ENCODE measurements around the gene CCDC27. TPM values are rescaled to one million over a fixed set of nuclear protein-coding genes. Genes with fewer than 3 reads are reported as not detected.

Gene CCDC27
- total RNA-seq, 1 experiment from 2014 or later, result 0.13 TPM

GRCh38 chr1:3703786-3704371, 48.4 kb upstream of the CCDC27 start:
- H3K9me3 Mint-ChIP-seq, result no peaks in the 10 kb centered on the region

More at GRCh38 chr1:3703786-3704371, 48.4 kb upstream of the CCDC27 start:
- Mint-ChIP-seq H3K4me3 (no peak overlapping the region), H3K27ac (peak overlapping the region; percentile 36; the same call in 1 of the 2 replicates), H3K36me3 (no peaks in the 10 kb centered on the region), H3K27me3 (ENCODE audit: low read depth) (peaks cover 4% of the 10 kb centered on the region), H3K4me1 (peaks cover 11% of the 10 kb centered on the region)
- ATAC-seq (no peak), DNase-seq (ENCODE audit: low spot score) (no peak)
- POLR2A ChIA-PET, result interaction anchor here (0.6 kb wide), 1 partner anchor 12 kb away, joined by 3 read pairs; no protein-coding TSS in a partner anchor
- CTCF ChIA-PET, result interaction anchor here (1.2 to 3.5 kb wide), 2 partner anchors 21 to 23 kb away, joined by 3 to 23 read pairs; no protein-coding TSS in a partner anchor
- TF ChIP-seq ELF4 (CRISPR knock-in tag; IDR thresholded peaks at IDR 0.05; ENCODE audit: low read depth) (no peak), AFF4 (CRISPR knock-in tag; IDR thresholded peaks at IDR 0.05; ENCODE audit: borderline replicate concordance) (no peak), SMAD4 (CRISPR knock-in tag; IDR thresholded peaks at IDR 0.05) (no peak), CBFB (CRISPR knock-in tag; IDR thresholded peaks at IDR 0.05; ENCODE audit: low read depth) (no peak), KAT7 (CRISPR knock-in tag; IDR thresholded peaks at IDR 0.05; ENCODE audit: borderline replicate concordance) (no peak), ATF1 (CRISPR knock-in tag; IDR thresholded peaks at IDR 0.05) (no peak), MYBL2 (CRISPR knock-in tag; IDR thresholded peaks at IDR 0.05) (no peak), EMX1 (CRISPR knock-in tag; IDR thresholded peaks at IDR 0.05) (no peak), IRF1 (CRISPR knock-in tag; IDR thresholded peaks at IDR 0.05) (no peak), ZNF232 (CRISPR knock-in tag; IDR thresholded peaks at IDR 0.05) (no peak), ESRRA (CRISPR knock-in tag; IDR thresholded peaks at IDR 0.05; ENCODE audit: borderline replicate concordance) (no peak), NFYB (CRISPR knock-in tag; conservative IDR thresholded peaks at IDR 0.05; ENCODE audit: low read depth) (no peak), NR2C2 (CRISPR knock-in tag; IDR thresholded peaks at IDR 0.05) (no peak), TP53 (CRISPR knock-in tag; IDR thresholded peaks at IDR 0.05) (no peak), STAT6 (CRISPR knock-in tag; conservative IDR thresholded peaks at IDR 0.05; ENCODE audit: low read depth) (no peak), TCF7 (CRISPR knock-in tag; IDR thresholded peaks at IDR 0.05; ENCODE audit: low read depth) (no peak), USF1 (CRISPR knock-in tag; IDR thresholded peaks at IDR 0.05) (no peak)
- TF ChIP-seq, protein P1, sequence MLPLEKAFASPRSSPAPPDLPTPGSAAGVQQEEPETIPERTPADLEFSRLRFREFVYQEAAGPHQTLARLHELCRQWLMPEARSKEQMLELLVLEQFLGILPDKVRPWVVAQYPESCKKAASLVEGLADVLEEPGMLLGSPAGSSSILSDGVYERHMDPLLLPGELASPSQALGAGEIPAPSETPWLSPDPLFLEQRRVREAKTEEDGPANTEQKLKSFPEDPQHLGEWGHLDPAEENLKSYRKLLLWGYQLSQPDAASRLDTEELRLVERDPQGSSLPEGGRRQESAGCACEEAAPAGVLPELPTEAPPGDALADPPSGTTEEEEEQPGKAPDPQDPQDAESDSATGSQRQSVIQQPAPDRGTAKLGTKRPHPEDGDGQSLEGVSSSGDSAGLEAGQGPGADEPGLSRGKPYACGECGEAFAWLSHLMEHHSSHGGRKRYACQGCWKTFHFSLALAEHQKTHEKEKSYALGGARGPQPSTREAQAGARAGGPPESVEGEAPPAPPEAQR (CRISPR knock-in tag; IDR thresholded peaks at IDR 0.05), result no peak
- TF ChIP-seq, protein P2, sequence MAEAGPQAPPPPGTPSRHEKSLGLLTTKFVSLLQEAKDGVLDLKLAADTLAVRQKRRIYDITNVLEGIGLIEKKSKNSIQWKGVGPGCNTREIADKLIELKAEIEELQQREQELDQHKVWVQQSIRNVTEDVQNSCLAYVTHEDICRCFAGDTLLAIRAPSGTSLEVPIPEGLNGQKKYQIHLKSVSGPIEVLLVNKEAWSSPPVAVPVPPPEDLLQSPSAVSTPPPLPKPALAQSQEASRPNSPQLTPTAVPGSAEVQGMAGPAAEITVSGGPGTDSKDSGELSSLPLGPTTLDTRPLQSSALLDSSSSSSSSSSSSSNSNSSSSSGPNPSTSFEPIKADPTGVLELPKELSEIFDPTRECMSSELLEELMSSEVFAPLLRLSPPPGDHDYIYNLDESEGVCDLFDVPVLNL (CRISPR knock-in tag; IDR thresholded peaks at IDR 0.05; ENCODE audit: borderline replicate concordance, low read depth), result no peak
- TF ChIP-seq, protein P3, sequence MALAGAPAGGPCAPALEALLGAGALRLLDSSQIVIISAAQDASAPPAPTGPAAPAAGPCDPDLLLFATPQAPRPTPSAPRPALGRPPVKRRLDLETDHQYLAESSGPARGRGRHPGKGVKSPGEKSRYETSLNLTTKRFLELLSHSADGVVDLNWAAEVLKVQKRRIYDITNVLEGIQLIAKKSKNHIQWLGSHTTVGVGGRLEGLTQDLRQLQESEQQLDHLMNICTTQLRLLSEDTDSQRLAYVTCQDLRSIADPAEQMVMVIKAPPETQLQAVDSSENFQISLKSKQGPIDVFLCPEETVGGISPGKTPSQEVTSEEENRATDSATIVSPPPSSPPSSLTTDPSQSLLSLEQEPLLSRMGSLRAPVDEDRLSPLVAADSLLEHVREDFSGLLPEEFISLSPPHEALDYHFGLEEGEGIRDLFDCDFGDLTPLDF (CRISPR knock-in tag; IDR thresholded peaks at IDR 0.05), result no peak
